A549 (cell line): ENCODE data around the gene ANKRD27. TPM values are rescaled to one million over a fixed set of nuclear protein-coding genes. Genes with fewer than 3 reads are reported as not detected.
A peak's percentile ranks its signal among the peaks of the same experiment; 100 is the strongest.
"Not testable (repeated sequence)": the region's sequence is repeated elsewhere in the genome, so short reads cannot be mapped to it uniquely, and the experiment has no call there.

Experiments
- ATAC-seq, 2 experiments: fragments of 200-7000 bp in 1 of 2; fragments of >200 bp in 1 of 2; cut with Nextera tagmentation in 1 of 2; cut with Tn5 transposase in 1 of 2; 3 replicates each; pipeline versions ENCODE4 v1.8.0 to v1.9.1; 2018 to 2020; ENCODE audit warnings: mild to moderate bottlenecking in 1 of 2, moderate library complexity in 1 of 2
- CTCF ChIA-PET: fragments of 300-600 bp; sonication (Branson Sonifier 250); formaldehyde crosslinking; extraction: SDS; loops from one replicate; lab custom pipeline; 2021; ENCODE audit warnings: antibody characterized with exemption, inconsistent platforms; lab: Yijun Ruan, JAX
- POLR2A ChIA-PET: fragments of 350-600 bp; formaldehyde crosslinking; extraction: SDS; loops from one replicate; lab custom pipeline; 2021; ENCODE audit warnings: antibody characterized with exemption, inconsistent platforms; lab: Yijun Ruan, JAX
- DNase-seq, 2 experiments: peaks; one replicate each; pipeline versions ENCODE4 v3.0.0 to v3.0.0-alpha.2; 2011 to 2016; ENCODE audit warnings: low read depth in 1 of 2, low spot score in 1 of 2
- FAIRE-seq: peaks from 2 replicates; lab custom pipeline; 2011; peaks lifted over from hg19 to GRCh38; lab: Jason Lieb, UNC
- H3K27ac ChIP-seq, 2 experiments: fragments of >200 bp; sonication (Bioruptor Twin); formaldehyde crosslinking; 3 replicates each; pipeline ENCODE4 v1.5.1; 2016 to 2017
- H3K4me1 ChIP-seq: fragments of >200 bp; sonication (Bioruptor Twin); formaldehyde crosslinking; 3 replicates; pipeline ENCODE4 v1.6.1; 2016
- H3K4me2 ChIP-seq: fragments of >200 bp; sonication (Bioruptor Twin); formaldehyde crosslinking; 3 replicates; pipeline ENCODE4 v1.6.1; 2016
- H3K4me3 ChIP-seq: fragments of >200 bp; sonication (Bioruptor Twin); formaldehyde crosslinking; 3 replicates; pipeline ENCODE4 v1.5.1; 2016
- H3K9me3 ChIP-seq: fragments of >200 bp; sonication (Bioruptor Twin); formaldehyde crosslinking; 3 replicates; pipeline ENCODE4 v1.6.1; 2016
- CEBPB ChIP-seq, 2 experiments: fragments of >200 bp in 1 of 2; sonication (Bioruptor Twin) in 1 of 2; formaldehyde crosslinking in 1 of 2; IDR thresholded peaks; 2 replicates each; pipeline ENCODE4 v1.6.1; 2012 to 2016
- EHF ChIP-seq: fragments of 250-450 bp; sonication (Bioruptor Pico); IDR thresholded peaks from 2 replicates; pipeline ENCODE4 v1.5.0; 2020; ENCODE audit warnings: mild to moderate bottlenecking
- EHMT2 ChIP-seq: fragments of 200-600 bp; sonication (generic); IDR thresholded peaks from 2 replicates; pipeline ENCODE4 v1.6.1; 2016; ENCODE audit warnings: antibody characterized with exemption, low read depth, mild to moderate bottlenecking, moderate library complexity
- ESRRA ChIP-seq: fragments of 150-350 bp; IDR thresholded peaks from 2 replicates; pipeline ENCODE4 v1.6.1; 2014; ENCODE audit warnings: mild to moderate bottlenecking, low read length, borderline replicate concordance
- FOSL2 ChIP-seq, 2 experiments: fragments of 450-650 bp in 1 of 2; fragments of >200 bp in 1 of 2; sonication (Bioruptor Twin) in 1 of 2; formaldehyde crosslinking; IDR thresholded peaks; 2 replicates each; pipeline versions ENCODE4 v1.5.0 to v1.6.1; 2016 to 2020; ENCODE audit warnings: mild to moderate bottlenecking in 1 of 2, moderate library complexity in 1 of 2
- HOXB5 ChIP-seq: fragments of 250-450 bp; sonication (Bioruptor Pico); IDR thresholded peaks from 2 replicates; pipeline ENCODE4 v1.5.0; 2020; ENCODE audit warnings: mild to moderate bottlenecking, moderate library complexity
- KDM5A ChIP-seq: fragments of 200-600 bp; sonication (generic); IDR thresholded peaks from 2 replicates; pipeline ENCODE4 v1.6.1; 2016; ENCODE audit warnings: antibody characterized with exemption, mild to moderate bottlenecking
- MAFK ChIP-seq: fragments of 450-650 bp; IDR thresholded peaks from 2 replicates; pipeline ENCODE4 v1.6.1; 2014; ENCODE audit not compliant: partially characterized antibody
- MYC ChIP-seq: IDR thresholded peaks from 2 replicates; pipeline ENCODE4 v1.6.1; 2012; ENCODE audit warnings: mild to moderate bottlenecking, inconsistent platforms, low read length, improper control_type of control experiment, borderline replicate concordance
- PHF8 ChIP-seq: fragments of 200-600 bp; sonication (generic); IDR thresholded peaks from 2 replicates; pipeline ENCODE4 v1.6.1; 2016; ENCODE audit warnings: low read depth, mild to moderate bottlenecking, antibody characterized with exemption, moderate library complexity, borderline replicate concordance
- POLR2A ChIP-seq: IDR thresholded peaks from 2 replicates; pipeline ENCODE4 v1.6.1; 2012; ENCODE audit warnings: mild to moderate bottlenecking, low read length
- TFCP2L1 ChIP-seq: fragments of 250-450 bp; sonication (Bioruptor Pico); IDR thresholded peaks from 2 replicates; pipeline ENCODE4 v1.5.0; 2021; ENCODE audit warnings: mild to moderate bottlenecking
- TP53 ChIP-seq: fragments of 250-450 bp; sonication (Bioruptor Pico); IDR thresholded peaks from 2 replicates; pipeline ENCODE4 v1.5.0; 2021; ENCODE audit warnings: mild to moderate bottlenecking, moderate library complexity
- ZFP36 ChIP-seq: fragments of 450-650 bp; IDR thresholded peaks from 2 replicates; pipeline ENCODE4 v1.6.1; 2014; ENCODE audit warnings: borderline replicate concordance; ENCODE audit not compliant: partially characterized antibody
- WGBS: methylation state at CpG from one replicate; pipeline ENCODE4 v1.1.6; 2017; ENCODE audit errors: missing lambda C conversion rate; 5-methylcytosine and 5-hydroxymethylcytosine counted together
- polyA plus RNA-seq, 4 experiments: library from polyadenylated mRNA; depleted of rRNA in 3 of 4; stranded (reverse); fragments of >200 nt; fragmentation: RNase III in 1 of 4; extraction: RNeasy Plus Mini Kit Qiagen cat#74134 plus additional on column Dnase treatment in 1 of 4; gene quantifications; 2 replicates in 3 of 4; 3 replicates in 1 of 4; pipeline ENCODE4 v1.2.3, GENCODE V29; 2011 to 2017
- TF ChIP-seq, protein P1 (sequence below): fragments of 200-600 bp; sonication (generic); IDR thresholded peaks from 2 replicates; pipeline ENCODE4 v1.6.1; 2016; ENCODE audit warnings: antibody characterized with exemption, mild to moderate bottlenecking, moderate library complexity
- TF ChIP-seq, protein P2 (sequence below): fragments of 150-350 bp; IDR thresholded peaks from 2 replicates; pipeline ENCODE4 v1.6.1; 2014; ENCODE audit warnings: low read depth, mild to moderate bottlenecking, low read length
- TF ChIP-seq, protein P3 (sequence below): fragments of >200 bp; sonication (Bioruptor Twin); formaldehyde crosslinking; IDR thresholded peaks from 3 replicates; pipeline ENCODE4 v1.6.1; 2016

The ANKRD27 gene
- polyA plus RNA-seq, 2 of the 4 experiments (the other 2 are of a cell fraction): 23.1 to 60.8 TPM

DNA sequence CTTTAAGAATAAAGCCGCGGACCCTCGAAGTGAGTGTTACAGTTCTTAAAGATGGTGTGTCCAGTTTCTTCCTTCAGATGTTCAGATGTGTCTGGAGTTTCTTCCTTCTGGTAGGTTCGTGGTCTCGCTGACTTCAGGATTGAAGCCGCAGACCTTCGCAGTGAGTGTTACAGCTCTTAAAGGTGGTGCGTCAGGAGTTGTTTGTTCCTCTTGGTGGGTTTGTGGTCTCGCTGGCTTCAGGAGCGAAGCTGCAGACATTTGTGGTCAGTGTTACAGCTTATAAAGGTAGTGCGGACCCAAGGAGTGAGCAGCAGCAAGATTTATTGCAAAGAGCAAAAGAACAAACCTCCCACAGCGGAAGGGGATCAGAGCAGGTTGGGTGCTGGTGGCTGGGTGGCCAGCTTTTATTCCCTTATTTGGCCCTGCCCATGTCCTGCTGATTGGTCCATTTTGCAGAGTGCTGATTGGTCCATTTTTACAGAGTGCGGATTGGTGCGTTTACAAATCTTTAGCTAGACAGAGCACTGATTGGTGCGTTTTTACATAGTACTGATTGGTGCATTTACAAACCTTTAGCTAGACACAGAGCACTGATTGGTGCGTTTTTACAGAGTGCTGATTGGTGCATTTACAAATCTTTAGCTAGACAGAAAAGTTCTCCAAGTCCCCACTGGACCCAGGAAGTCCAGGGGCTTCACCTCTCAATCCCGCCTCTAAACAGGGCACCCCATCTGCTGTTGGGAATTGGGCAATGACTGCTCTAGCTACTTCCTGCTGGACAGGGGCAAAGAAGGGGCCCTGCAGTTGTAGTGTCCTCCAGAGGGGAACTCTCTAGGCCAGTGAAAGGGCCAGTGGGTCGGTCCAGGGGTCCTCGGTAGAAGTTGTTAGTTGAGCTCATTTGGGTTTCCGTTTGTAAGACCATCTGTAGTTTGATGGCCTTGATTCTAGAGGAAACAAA is 18.4 kb upstream of the ANKRD27 start:
- FAIRE-seq, POLR2A ChIA-PET, H3K9me3 ChIP-seq, ATAC-seq: not testable (repeated sequence)
- DNase-seq: peak in 1 of 2 experiments; percentile 84
- Histone ChIP-seq H3K4me1 (peaks cover 34% of the 10 kb centered on the region), H3K4me3 (peak overlapping the region; percentile 59), H3K27ac (peak overlapping the region; percentile 77 to 94; a peak in 5 of 6 replicates), H3K4me2 (peak overlapping the region; percentile 78)
- 87% methylated on average over 20 of the region's 20 CpGs for WGBS
- TF ChIP-seq, protein P1, sequence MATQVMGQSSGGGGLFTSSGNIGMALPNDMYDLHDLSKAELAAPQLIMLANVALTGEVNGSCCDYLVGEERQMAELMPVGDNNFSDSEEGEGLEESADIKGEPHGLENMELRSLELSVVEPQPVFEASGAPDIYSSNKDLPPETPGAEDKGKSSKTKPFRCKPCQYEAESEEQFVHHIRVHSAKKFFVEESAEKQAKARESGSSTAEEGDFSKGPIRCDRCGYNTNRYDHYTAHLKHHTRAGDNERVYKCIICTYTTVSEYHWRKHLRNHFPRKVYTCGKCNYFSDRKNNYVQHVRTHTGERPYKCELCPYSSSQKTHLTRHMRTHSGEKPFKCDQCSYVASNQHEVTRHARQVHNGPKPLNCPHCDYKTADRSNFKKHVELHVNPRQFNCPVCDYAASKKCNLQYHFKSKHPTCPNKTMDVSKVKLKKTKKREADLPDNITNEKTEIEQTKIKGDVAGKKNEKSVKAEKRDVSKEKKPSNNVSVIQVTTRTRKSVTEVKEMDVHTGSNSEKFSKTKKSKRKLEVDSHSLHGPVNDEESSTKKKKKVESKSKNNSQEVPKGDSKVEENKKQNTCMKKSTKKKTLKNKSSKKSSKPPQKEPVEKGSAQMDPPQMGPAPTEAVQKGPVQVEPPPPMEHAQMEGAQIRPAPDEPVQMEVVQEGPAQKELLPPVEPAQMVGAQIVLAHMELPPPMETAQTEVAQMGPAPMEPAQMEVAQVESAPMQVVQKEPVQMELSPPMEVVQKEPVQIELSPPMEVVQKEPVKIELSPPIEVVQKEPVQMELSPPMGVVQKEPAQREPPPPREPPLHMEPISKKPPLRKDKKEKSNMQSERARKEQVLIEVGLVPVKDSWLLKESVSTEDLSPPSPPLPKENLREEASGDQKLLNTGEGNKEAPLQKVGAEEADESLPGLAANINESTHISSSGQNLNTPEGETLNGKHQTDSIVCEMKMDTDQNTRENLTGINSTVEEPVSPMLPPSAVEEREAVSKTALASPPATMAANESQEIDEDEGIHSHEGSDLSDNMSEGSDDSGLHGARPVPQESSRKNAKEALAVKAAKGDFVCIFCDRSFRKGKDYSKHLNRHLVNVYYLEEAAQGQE: peak; percentile 27; the same call in 1 of the 2 replicates
- TF ChIP-seq TFCP2L1 (CRISPR knock-in tag) (peak; percentile 65; the same call in 1 of the 2 replicates), MAFK (peak; percentile 77)
- CTCF ChIA-PET: interaction anchor here (0.6 to 1.5 kb wide), 4 partner anchors 16 to 374 kb away, joined by 3 to 6 read pairs (median 3); no protein-coding TSS in a partner anchor

DNA sequence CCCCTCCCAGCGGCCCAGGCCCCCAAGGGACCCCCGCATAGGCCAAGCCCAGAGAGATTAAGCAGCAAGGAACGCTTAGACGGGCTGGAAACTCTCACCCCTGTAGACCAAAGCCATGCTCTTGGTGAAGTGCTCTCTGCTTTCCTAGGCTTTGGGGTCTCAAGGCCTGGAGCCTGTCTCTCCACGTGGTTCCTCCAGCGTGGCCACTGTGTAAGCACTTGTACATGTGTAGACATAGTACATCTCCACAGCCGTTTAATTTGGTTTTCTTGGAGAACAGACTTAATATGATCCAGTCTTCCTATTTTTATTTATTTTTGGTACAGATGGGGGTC is 17.7 kb upstream of the ANKRD27 start:
- Histone ChIP-seq H3K4me2 (peak overlapping the region; percentile 78), H3K27ac (peak overlapping the region; percentile 77 to 94), H3K4me1 (peaks cover 34% of the 10 kb centered on the region), H3K4me3 (peak overlapping the region; percentile 59), H3K9me3 (peaks cover 5% of the 10 kb centered on the region; the same call in 1 of the 3 replicates)
- ChIA-PET CTCF (interaction anchor here (1.5 kb wide), 1 partner anchor 93 kb away, joined by 6 read pairs; no protein-coding TSS in a partner anchor), POLR2A (no interaction called here)
- FAIRE-seq: no peak
- WGBS: 11% methylated on average over 7 of the region's 7 CpGs
- peak in 1 of 2 experiments; percentile 61 for DNase-seq
- peak; percentile 13; a peak in 4 of 6 replicates for ATAC-seq
- TF ChIP-seq EHMT2 (no peak), TFCP2L1 (CRISPR knock-in tag) (no peak), CEBPB (IDR thresholded peaks at IDR 0.05) (no peak), EHF (no peak), POLR2A (no peak), ESRRA (no peak)
- TF ChIP-seq, protein P2, sequence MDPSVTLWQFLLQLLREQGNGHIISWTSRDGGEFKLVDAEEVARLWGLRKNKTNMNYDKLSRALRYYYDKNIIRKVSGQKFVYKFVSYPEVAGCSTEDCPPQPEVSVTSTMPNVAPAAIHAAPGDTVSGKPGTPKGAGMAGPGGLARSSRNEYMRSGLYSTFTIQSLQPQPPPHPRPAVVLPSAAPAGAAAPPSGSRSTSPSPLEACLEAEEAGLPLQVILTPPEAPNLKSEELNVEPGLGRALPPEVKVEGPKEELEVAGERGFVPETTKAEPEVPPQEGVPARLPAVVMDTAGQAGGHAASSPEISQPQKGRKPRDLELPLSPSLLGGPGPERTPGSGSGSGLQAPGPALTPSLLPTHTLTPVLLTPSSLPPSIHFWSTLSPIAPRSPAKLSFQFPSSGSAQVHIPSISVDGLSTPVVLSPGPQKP: no peak

DNA sequence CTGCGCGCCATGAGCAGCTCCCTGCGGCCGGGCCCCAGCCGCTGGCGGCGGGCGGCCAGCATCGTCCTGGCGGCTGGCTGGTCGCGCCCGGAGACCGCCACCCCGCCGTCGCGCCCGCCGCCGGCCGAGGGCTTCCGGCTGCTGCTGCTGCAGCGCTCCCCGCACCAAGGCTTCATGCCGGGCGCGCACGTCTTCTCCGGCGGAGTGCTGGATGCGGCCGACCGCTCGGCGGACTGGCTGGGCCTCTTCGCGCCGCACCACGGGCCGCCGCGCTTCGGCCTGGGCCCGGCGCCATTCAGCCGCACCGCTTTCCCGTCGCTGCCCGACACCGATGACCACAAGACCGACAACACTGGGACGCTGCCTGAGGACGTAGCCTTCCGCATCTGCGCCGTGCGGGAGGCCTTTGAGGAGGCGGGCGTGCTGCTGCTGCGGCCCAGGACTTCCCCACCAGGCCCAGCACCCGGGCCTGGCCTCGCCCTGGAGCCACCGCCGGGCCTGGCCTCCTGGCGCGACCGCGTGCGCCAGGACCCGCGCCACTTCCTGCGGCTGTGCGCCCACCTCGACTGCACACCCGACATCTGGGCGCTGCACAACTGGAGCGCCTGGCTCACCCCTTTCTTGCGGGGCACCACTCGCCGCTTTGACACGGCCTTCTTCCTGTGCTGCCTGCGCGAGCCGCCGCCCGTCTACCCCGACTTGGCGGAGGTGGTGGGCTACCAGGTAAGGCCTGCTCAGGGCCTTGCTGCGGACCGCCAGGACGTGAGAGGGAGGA is 17.2 kb upstream of the ANKRD27 start:
- Histone ChIP-seq H3K4me3 (peak overlapping the region; percentile 59), H3K27ac (peak overlapping the region; percentile 77 to 94), H3K4me2 (peak overlapping the region; percentile 78), H3K9me3 (peaks cover 5% of the 10 kb centered on the region; the same call in 1 of the 3 replicates), H3K4me1 (peaks cover 34% of the 10 kb centered on the region)
- DNase-seq (peak in 1 of 2 experiments; percentile 85), FAIRE-seq (no peak), ATAC-seq (peak; percentile 71 to 78)
- 1% methylated on average over 84 of the region's 93 CpGs for WGBS
- ChIA-PET POLR2A (interaction anchor here (0.6 to 1.8 kb wide), 11 partner anchors 9 to 485 kb away, joined by 3 to 24 read pairs (median 6); partner anchors contain the start of genes ANKRD27, CEP89, PDCD5 and RGS9BP), CTCF (interaction anchor here (0.6 to 1.6 kb wide), 13 partner anchors 8 to 763 kb away, joined by 3 to 9 read pairs (median 3); partner anchors contain the start of genes ANKRD27 and RGS9BP)
- peak; percentile 41; the same call in 1 of the 2 replicates for TF ChIP-seq TP53 (CRISPR knock-in tag)
- TF ChIP-seq, protein P1: peak; percentile 61
- TF ChIP-seq ZFP36: no peak
- TF ChIP-seq HOXB5 (CRISPR knock-in tag): peak; percentile 26; the same call in 1 of the 2 replicates
- TF ChIP-seq, protein P3, sequence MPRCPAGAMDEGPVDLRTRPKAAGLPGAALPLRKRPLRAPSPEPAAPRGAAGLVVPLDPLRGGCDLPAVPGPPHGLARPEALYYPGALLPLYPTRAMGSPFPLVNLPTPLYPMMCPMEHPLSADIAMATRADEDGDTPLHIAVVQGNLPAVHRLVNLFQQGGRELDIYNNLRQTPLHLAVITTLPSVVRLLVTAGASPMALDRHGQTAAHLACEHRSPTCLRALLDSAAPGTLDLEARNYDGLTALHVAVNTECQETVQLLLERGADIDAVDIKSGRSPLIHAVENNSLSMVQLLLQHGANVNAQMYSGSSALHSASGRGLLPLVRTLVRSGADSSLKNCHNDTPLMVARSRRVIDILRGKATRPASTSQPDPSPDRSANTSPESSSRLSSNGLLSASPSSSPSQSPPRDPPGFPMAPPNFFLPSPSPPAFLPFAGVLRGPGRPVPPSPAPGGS: no peak; the same call in 1 of the 3 replicates
- peak; percentile 66 for TF ChIP-seq PHF8
- TF ChIP-seq MYC: peak; percentile 91; the same call in 1 of the 2 replicates
- TF ChIP-seq KDM5A: 0 out of 2 replicates have a peak, but pooled peaks have one; percentile 16
- no peak for TF ChIP-seq FOSL2 (IDR thresholded peaks at IDR 0.05)
- no peak for TF ChIP-seq FOSL2 (CRISPR knock-in tag; IDR thresholded peaks at IDR 0.05)
- no peak for TF ChIP-seq MAFK
